ENCODE data around the gene NOXO1.
A peak's percentile ranks its signal among the peaks of the same experiment; 100 is the strongest.

NOXO1 gene

DNA sequence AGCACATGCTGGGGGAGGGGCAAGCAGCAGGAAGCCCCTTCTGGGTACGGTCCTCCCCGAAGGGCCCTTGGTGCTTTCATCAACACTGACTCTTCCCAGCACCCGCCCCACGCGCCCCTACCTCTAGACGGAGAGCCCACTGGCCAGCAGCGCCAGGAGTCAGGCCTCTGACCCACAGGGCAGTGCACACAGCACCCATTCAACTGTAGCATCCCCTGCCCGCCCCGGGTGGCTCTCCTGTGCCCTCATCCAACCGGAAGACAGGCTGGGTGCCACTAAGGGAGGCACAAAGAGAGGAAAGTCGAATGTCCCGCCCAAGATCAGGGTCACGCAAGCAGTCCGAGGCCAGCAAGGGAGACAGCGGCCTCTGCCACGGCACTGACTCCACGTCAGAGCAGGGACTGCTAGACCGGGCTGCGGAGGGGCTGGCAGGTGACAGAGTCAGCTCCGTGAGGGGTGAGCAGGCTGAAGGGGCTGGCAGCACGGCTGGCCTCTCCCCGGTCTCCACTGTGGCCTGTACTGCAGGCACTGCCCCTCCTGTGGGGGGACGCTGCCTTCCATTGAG, 48.1 kb downstream of the NOXO1 start:
- TF ChIP-seq, protein P1, sequence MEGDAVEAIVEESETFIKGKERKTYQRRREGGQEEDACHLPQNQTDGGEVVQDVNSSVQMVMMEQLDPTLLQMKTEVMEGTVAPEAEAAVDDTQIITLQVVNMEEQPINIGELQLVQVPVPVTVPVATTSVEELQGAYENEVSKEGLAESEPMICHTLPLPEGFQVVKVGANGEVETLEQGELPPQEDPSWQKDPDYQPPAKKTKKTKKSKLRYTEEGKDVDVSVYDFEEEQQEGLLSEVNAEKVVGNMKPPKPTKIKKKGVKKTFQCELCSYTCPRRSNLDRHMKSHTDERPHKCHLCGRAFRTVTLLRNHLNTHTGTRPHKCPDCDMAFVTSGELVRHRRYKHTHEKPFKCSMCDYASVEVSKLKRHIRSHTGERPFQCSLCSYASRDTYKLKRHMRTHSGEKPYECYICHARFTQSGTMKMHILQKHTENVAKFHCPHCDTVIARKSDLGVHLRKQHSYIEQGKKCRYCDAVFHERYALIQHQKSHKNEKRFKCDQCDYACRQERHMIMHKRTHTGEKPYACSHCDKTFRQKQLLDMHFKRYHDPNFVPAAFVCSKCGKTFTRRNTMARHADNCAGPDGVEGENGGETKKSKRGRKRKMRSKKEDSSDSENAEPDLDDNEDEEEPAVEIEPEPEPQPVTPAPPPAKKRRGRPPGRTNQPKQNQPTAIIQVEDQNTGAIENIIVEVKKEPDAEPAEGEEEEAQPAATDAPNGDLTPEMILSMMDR (IDR thresholded peaks at IDR 0.05; ENCODE audit: extremely low read depth, missing control alignments): no peak
- no peak for DNase-seq (ENCODE audit: low spot score)

DNA sequence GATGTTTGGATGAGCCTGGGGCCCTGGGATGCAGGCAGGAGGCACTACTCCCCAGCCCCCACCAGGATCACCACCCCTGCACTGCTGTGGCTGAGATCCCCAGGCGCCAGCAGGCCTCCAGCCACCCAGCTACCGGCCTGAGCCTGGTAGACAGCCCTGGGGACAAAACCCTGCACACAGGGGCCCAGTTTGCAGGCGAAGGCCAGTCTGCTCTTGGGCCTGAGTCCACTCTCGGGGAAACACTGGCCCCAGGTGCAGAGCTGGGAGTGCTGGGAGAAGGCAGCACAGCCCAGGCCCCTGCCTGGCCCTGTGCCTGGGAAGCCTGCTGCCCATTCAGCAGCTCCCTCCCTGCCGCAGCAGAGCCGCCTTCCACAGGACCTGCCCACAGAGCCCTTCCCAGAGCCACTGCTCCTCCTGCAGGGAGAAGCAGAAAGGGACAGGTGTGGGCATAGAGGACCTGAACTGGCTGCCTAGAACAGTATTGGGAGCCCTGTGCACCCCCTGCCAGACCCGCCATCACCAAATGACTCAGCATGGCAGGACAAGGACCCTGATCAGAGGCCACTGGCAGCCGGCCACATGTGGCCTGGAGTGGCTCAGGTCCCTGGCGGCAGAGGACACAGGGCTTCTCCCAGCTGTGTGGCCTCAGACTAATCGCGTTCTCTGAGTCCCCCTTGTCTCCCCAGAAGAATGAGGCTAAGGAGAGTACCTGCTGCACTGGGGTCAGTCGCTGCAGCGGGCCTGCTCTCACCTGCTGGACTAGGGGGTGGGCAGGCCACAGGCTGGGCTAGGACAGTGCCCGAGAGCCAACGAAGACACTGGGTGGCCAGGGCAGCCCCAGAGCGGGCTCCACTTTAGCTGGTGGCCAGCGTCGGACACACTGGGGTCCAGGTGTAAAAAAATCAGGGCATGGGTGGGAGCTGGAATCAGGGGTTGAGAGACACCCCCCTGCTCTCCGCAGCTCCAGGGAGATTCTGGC, 48.9 kb downstream of the NOXO1 start:
- TF ChIP-seq, protein P1 (IDR thresholded peaks at IDR 0.05; ENCODE audit: extremely low read depth, missing control alignments): no peak
- no peak for DNase-seq (ENCODE audit: low spot score)

DNA sequence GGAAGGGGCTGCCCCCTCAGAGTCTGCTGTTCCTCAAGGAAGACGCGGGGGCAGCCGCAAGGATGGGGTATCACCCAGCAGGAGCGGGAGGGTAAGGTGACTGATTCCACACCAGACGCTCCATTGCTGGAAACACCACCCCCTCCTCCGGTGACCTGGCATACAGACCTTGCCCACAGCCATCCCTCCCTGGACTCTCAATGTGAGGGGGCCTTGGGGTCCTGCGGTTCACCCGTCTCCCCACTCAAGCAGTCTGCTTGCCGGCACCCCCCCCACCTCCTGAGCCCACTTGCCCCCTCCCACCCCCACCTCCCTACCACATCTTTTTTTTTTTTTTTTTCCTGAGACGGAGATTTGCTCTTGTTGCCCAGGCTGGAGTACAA, 50.9 kb downstream of the NOXO1 start:
- TF ChIP-seq, protein P1 (IDR thresholded peaks at IDR 0.05; ENCODE audit: extremely low read depth, missing control alignments): no peak

DNA sequence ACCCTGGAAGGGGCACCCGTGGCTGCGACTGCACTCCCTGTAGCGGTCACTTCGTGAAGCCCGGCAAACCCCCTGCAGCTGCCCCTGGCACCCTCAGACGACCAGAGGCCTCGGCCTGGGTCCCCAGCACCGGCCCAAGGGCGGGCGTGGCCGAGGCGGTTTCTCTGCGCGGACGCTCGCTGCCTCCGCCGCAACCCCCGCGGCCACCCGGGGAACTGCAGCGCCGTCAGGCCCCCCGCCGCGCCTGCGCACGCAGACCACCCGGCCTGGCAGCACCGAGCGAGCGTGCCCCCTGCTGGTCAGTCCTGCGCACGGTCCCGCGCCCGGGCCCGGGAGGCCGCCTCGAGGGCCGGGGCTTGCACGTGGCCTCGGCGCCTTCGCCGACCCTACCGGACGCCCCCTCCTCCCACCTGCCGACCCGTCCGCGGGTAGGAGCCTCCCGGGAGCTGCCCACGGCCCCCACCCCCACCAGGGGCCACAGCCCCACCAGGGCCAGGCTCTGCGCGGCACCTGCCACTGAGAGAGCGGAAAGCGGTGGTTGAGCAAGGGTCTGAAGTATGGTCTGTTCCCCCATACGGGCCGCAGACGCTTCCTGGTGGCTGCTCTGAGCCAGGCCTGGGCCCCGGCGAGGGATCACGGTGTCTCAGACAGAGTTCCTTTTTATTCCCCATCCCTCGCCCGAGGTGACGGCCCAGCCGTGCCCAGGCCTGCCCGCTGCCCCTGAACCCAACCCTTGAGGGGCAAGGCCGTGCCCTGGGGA, 51.5 kb downstream of the NOXO1 start:
- peak; percentile 100 for DNase-seq (ENCODE audit: low spot score)
- TF ChIP-seq, protein P1 (IDR thresholded peaks at IDR 0.05; ENCODE audit: extremely low read depth, missing control alignments): peak; percentile 99

More for the DNA sequence above, 50.9 kb downstream of the NOXO1 start:
- no peak for DNase-seq (ENCODE audit: low spot score)

DNA sequence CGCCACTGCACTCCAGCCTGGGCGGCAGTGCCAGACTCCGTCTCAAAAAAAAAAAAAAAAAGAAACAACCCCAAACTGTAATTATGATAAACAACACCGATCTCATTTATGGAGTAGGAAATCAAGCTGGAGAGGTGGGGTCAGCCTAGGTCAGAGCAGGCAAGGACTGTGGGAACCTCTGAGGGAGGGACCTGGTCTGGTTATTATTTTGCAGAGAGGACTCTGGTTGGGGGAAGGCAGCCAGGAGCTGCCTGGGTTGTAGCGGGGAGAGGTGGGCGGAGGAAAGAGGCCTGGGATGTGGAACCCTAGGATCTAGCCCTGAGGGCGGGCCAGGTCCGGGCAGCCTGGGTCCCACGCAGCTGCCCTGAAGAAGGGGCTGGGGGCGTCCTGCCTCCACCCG, 52.2 kb downstream of the NOXO1 start:
- TF ChIP-seq, protein P1 (IDR thresholded peaks at IDR 0.05; ENCODE audit: extremely low read depth, missing control alignments): no peak
- peak; percentile 57 for DNase-seq (ENCODE audit: low spot score)
